ENCODE results near the gene YIPF4. TPM values are rescaled to one million over a fixed set of nuclear protein-coding genes. Genes with fewer than 3 reads are reported as not detected.
"Not testable (repeated sequence)": the region's sequence is repeated elsewhere in the genome, so short reads cannot be mapped to it uniquely, and the experiment has no call there.

The YIPF4 gene
- total RNA-seq, 4 donors from 2014 or later: 14.7 to 29.9 (median 19.7) TPM

- 94 to 98% methylated on average over 7 of the region's 7 CpGs for WGBS, 2 donors
- TF ChIP-seq CTCF (IDR thresholded peaks at IDR 0.05) (no peak), POLR2A (IDR thresholded peaks at IDR 0.05) (no peak)
- DNase-seq (ENCODE audit: low spot score in 2 of 2): no peak
- H3K4me3 ChIP-seq (ENCODE audit: low read depth, poor library complexity, severe bottlenecking): no peak overlapping the region
- intact Hi-C loops (cut with DNase I; ENCODE audit: low total_unique reads): no loop called here
These were observed 32.9 kb downstream of the YIPF4 start for GRCh38 chr2:32310577-32310976.

GRCh38 chr2:32314886-32315285, 37.2 kb downstream of the YIPF4 start:
- intact Hi-C loops (cut with DNase I; ENCODE audit: low total_unique reads): no loop called here
- H3K4me3 ChIP-seq (ENCODE audit: low read depth, poor library complexity, severe bottlenecking): no peak overlapping the region
- WGBS, 2 donors: 97 to 100% methylated on average over 1 of the region's 1 CpG
- no peak for DNase-seq (ENCODE audit: low spot score in 2 of 2)
- TF ChIP-seq CTCF (IDR thresholded peaks at IDR 0.05): no peak
- no peak for TF ChIP-seq POLR2A (IDR thresholded peaks at IDR 0.05)

- H3K4me3 ChIP-seq (ENCODE audit: low read depth, poor library complexity, severe bottlenecking); DNase-seq (ENCODE audit: low spot score in 2 of 2); intact Hi-C loops (cut with DNase I; ENCODE audit: low total_unique reads): not testable (repeated sequence)
- 95 to 100% methylated on average over 1 of the region's 1 CpG for WGBS, 2 donors
These were observed 51.0 kb downstream of the YIPF4 start for GRCh38 chr2:32328679-32329078.

- DNase-seq (ENCODE audit: low spot score in 2 of 2); intact Hi-C loops (cut with DNase I; ENCODE audit: low total_unique reads); H3K4me3 ChIP-seq (ENCODE audit: low read depth, poor library complexity, severe bottlenecking): not testable (repeated sequence)
- 92 to 96% methylated on average over 14 of the region's 14 CpGs for WGBS, 2 donors
These were observed 51.7 kb downstream of the YIPF4 start for GRCh38 chr2:32329180-32329980.

DNA sequence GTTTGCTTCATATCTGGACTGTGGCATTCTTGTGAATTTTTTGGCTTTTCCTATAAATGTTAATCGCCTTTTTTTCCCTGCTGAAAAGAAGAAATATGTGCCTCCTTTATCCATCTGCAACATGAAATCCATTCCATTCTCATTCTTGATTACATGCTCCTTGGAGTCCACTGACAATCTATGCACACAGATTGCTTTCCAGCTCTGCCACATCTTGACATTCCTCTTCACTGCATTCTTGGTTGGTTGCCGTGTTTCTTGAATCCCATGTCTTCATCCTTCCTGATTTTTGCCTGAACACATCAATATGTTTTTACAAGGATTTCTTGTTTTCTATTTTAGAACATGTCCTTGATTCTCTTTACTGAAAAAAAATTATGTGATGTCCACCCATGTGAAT, 52.4 kb downstream of the YIPF4 start:
- no peak overlapping the region for H3K4me3 ChIP-seq (ENCODE audit: low read depth, poor library complexity, severe bottlenecking)
- intact Hi-C loops (cut with DNase I; ENCODE audit: low total_unique reads): no loop called here
- no peak for DNase-seq (ENCODE audit: low spot score in 2 of 2)
- 75 to 77% methylated on average over 2 of the region's 2 CpGs for WGBS, 2 donors
- TF ChIP-seq CTCF (IDR thresholded peaks at IDR 0.05) (no peak), POLR2A (IDR thresholded peaks at IDR 0.05) (no peak)

- 24 to 30% methylated on average over 2 of the region's 2 CpGs for WGBS, 2 donors
- DNase-seq (ENCODE audit: low spot score in 2 of 2): no peak
- no peak overlapping the region for H3K4me3 ChIP-seq (ENCODE audit: low read depth, poor library complexity, severe bottlenecking)
- intact Hi-C loops (cut with DNase I; ENCODE audit: low total_unique reads): no loop called here
- no peak for TF ChIP-seq POLR2A (IDR thresholded peaks at IDR 0.05)
These were observed 65.1 kb downstream of the YIPF4 start for GRCh38 chr2:32342801-32343200.

DNA sequence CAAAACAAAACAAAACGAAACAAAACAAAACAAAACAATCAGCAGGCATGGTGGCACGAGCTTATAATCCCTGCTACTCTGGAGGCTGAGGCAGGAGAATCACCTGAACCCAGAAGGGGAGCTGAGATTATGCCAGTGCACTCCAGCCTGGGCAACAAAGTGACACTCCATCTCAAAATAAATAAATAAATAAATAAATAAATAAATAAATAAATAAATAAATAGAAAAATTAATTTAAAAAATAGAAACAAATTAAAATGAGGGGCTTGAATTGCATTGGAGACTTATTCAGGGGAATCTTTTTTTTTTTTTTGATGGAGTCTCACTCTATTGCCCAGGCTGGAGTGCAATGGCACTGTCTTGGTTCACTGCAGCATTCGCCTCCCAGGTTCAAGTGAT, 73.1 kb downstream of the YIPF4 start:
- H3K4me3 ChIP-seq (ENCODE audit: low read depth, poor library complexity, severe bottlenecking); DNase-seq (ENCODE audit: low spot score in 2 of 2); intact Hi-C loops (cut with DNase I; ENCODE audit: low total_unique reads): not testable (repeated sequence)
- 85 to 98% methylated on average over 3 of the region's 3 CpGs for WGBS, 2 donors
